Sigmoid colon (tissue), 7 donors: ENCODE measurements around the gene RIMBP3C. TPM values are rescaled to one million over a fixed set of nuclear protein-coding genes. Genes with fewer than 3 reads are reported as not detected.
A peak's percentile ranks its signal among the peaks of the same experiment; 100 is the strongest.
"Not testable (repeated sequence)": the region's sequence is repeated elsewhere in the genome, so short reads cannot be mapped to it uniquely, and the experiment has no call there.

Experiments used
- DNase-seq: peaks from one replicate; pipeline ENCODE4 v3.0.0-alpha.2; 2019
- H3K27ac ChIP-seq, 4 donors: fragments of 200-600 bp; sonication (generic); one replicate each; pipeline ENCODE4 v1.5.1; 2016 to 2019; ENCODE audit warnings: mild to moderate bottlenecking in 1 of 4
- H3K27me3 ChIP-seq, 3 donors: fragments of 200-600 bp; sonication (generic); one replicate each; pipeline ENCODE4 v1.5.1; 2019; ENCODE audit warnings: mild to moderate bottlenecking in 1 of 3
- H3K36me3 ChIP-seq, 4 donors: fragments of 200-600 bp; sonication (generic); one replicate each; pipeline ENCODE4 v1.5.1; 2016 to 2019
- H3K4me1 ChIP-seq, 4 donors: fragments of 200-600 bp; sonication (generic); one replicate each; pipeline ENCODE4 v1.5.1; 2017 to 2019
- H3K4me3 ChIP-seq, 4 donors: fragments of 200-600 bp; sonication (generic); one replicate each; pipeline ENCODE4 v1.5.1; 2017 to 2019; ENCODE audit warnings: mild to moderate bottlenecking in 2 of 4, moderate library complexity in 1 of 4
- H3K9me3 ChIP-seq, 4 donors: fragments of 200-600 bp in 3 of 4; sonication (generic) in 3 of 4; one replicate each; pipeline versions ENCODE4 v1.5.1 to v1.6.1; 2013 to 2019
- CTCF ChIP-seq, 4 experiments: fragments of 450-650 bp in 3 of 4; fragments of 200-600 bp in 1 of 4; IDR thresholded peaks; one replicate each; pipeline ENCODE4 v1.5.1; 2016 to 2019; ENCODE audit warnings: antibody characterized with exemption in 4 of 4, mild to moderate bottlenecking in 3 of 4, moderate library complexity in 2 of 4
- EP300 ChIP-seq, 4 donors: sonication (generic); formaldehyde crosslinking; IDR thresholded peaks; one replicate each; pipeline ENCODE4 v1.6.1; 2017; ENCODE audit warnings: antibody characterized with exemption in 4 of 4
- POLR2A ChIP-seq, 2 donors: fragments of 450-650 bp; IDR thresholded peaks; one replicate each; pipeline ENCODE4 v1.6.1; 2016; ENCODE audit warnings: antibody characterized with exemption in 2 of 2, mild to moderate bottlenecking in 2 of 2, moderate library complexity in 2 of 2
- POLR2AphosphoS5 ChIP-seq, 4 donors: sonication (generic); formaldehyde crosslinking; IDR thresholded peaks; one replicate each; pipeline ENCODE4 v1.6.1; 2017; ENCODE audit warnings: antibody characterized with exemption in 4 of 4
- WGBS, 2 donors: extraction: QIAGEN DNeasy Blood & Tissue Kit; methylation state at CpG; one replicate each; pipeline ENCODE4 v1.1.7; 2013; 5-methylcytosine and 5-hydroxymethylcytosine counted together
- intact Hi-C: fragments of 100-400 bp; cut with DNase I; formaldehyde crosslinking; loops from one replicate; pipeline ENCODE4 v1.15.1; 2023
- polyA plus RNA-seq, 3 donors: library from polyadenylated mRNA; stranded (reverse); fragments of 200-250 nt; gene quantifications; one replicate each; pipeline ENCODE4 v1.2.3, GENCODE V29; 2013
- total RNA-seq, 4 donors: library from RNA; depleted of rRNA; stranded (reverse); fragments of >200 nt; gene quantifications; one replicate each; pipeline ENCODE4 v1.1.0, GENCODE V29; 2016
- donor health status: healthy with polysubstance abuse.
- donor health status: Bipolar disorder and iron deficiency.
- donor health status: healthy.

RIMBP3C gene
- total and polyA plus RNA-seq, 7 donors, result 0.10 to 0.14 TPM; not detected in 5

- Histone ChIP-seq H3K27me3 (no peaks in the 10 kb centered on the region), H3K36me3 (no peaks in the 10 kb centered on the region), H3K4me1 (peaks cover 0 to 64% (median 61%) of the 10 kb centered on the region in 4 donors), H3K27ac (no peak overlapping the region), H3K4me3 (peak overlapping the region in 1 of 4 donors; percentile 96), H3K9me3 (no peaks in the 10 kb centered on the region)
- no peak for TF ChIP-seq POLR2AphosphoS5 (IDR thresholded peaks at IDR 0.05)
- intact Hi-C loops, result loop anchor here (2.0 kb wide), 1 partner anchor 73 kb away; the partner anchor contains the start of gene SDF2L1
- 57 to 63% methylated on average over 8 of the region's 8 CpGs for WGBS, 2 donors
- no peak for DNase-seq
Measured at GRCh38 chr22:21569459-21570170, 18.4 kb upstream of the RIMBP3C start.

- Histone ChIP-seq H3K27ac (peak overlapping the region in 1 of 4 donors; percentile 92), H3K4me1 (peaks cover 0 to 58% (median 55%) of the 10 kb centered on the region in 4 donors), H3K4me3 (peak overlapping the region in 3 of 4 donors; percentile 85 to 98 (median 96))
- intact Hi-C loops, result loop anchor here (2.0 kb wide), 1 partner anchor 74 kb away; the partner anchor contains the start of gene SDF2L1
- H3K36me3 ChIP-seq, H3K27me3 ChIP-seq, H3K9me3 ChIP-seq, DNase-seq: not testable (repeated sequence)
- WGBS, 2 donors, result 10 to 56% methylated on average over 12 of the region's 12 CpGs
Measured at GRCh38 chr22:21569076-21569427, 17.8 kb upstream of the RIMBP3C start.

GRCh38 chr22:21568347-21569075, 17.2 kb upstream of the RIMBP3C start:
- Histone ChIP-seq H3K9me3 (no peaks in the 10 kb centered on the region), H3K27me3 (no peaks in the 10 kb centered on the region), H3K27ac (peak overlapping the region; percentile 92 to 94 (median 94)), H3K4me3 (peak overlapping the region; percentile 85 to 98 (median 93)), H3K4me1 (peaks cover 0 to 53% (median 50%) of the 10 kb centered on the region in 4 donors), H3K36me3 (no peaks in the 10 kb centered on the region)
- no peak for TF ChIP-seq CTCF (IDR thresholded peaks at IDR 0.05)
- no peak for TF ChIP-seq POLR2AphosphoS5 (IDR thresholded peaks at IDR 0.05)
- TF ChIP-seq EP300 (IDR thresholded peaks at IDR 0.05), result no peak
- no peak for TF ChIP-seq POLR2A (IDR thresholded peaks at IDR 0.05)
- intact Hi-C loops, result loop anchor here (2.0 kb wide), 1 partner anchor 74 kb away; the partner anchor contains the start of gene SDF2L1
- no peak for DNase-seq
- 1 to 2% methylated on average over 26 of the region's 26 CpGs for WGBS, 2 donors

- 0% methylated on average over 85 of the region's 85 CpGs for WGBS, 2 donors
- peak; percentile 88 for DNase-seq
- peaks cover 0 to 45% (median 42%) of the 10 kb centered on the region in 4 donors for H3K4me1 ChIP-seq
Measured at GRCh38 chr22:21567456-21568346, 16.4 kb upstream of the RIMBP3C start, which contains the start of gene UBE2L3. UBE2L3 (plus strand) TSS chr22:21567714; CDS start chr22:21567745, 31 bp downstream.

More at GRCh38 chr22:21567456-21568346, 16.4 kb upstream of the RIMBP3C start, which contains the start of gene UBE2L3:
- Histone ChIP-seq H3K27ac (peak within 1 kb of the TSS; percentile 92 to 94 (median 94)), H3K27me3 (no peaks in the 10 kb centered on the region), H3K9me3 (no peaks in the 10 kb centered on the region), H3K4me3 (peak within 1 kb of the TSS; percentile 85 to 98 (median 93)), H3K36me3 (no peaks in the 10 kb centered on the region)
- TF ChIP-seq POLR2A (IDR thresholded peaks at IDR 0.05) (peak in 1 of 2 donors; percentile 25), POLR2AphosphoS5 (IDR thresholded peaks at IDR 0.05) (peak; percentile 67 to 80 (median 72)), EP300 (IDR thresholded peaks at IDR 0.05) (peak in 1 of 4 donors; percentile 6), CTCF (IDR thresholded peaks at IDR 0.05) (no peak)
- intact Hi-C loops, result loop anchor here (2.0 kb wide), 1 partner anchor 75 kb away; the partner anchor contains the start of gene SDF2L1
